ENCODE results near the gene ASL. TPM values are rescaled to one million over a fixed set of nuclear protein-coding genes. Genes with fewer than 3 reads are reported as not detected.

Gene ASL
- polyA plus RNA-seq, 3 donors: 29.7 to 51.6 (median 35.9) TPM

DNA sequence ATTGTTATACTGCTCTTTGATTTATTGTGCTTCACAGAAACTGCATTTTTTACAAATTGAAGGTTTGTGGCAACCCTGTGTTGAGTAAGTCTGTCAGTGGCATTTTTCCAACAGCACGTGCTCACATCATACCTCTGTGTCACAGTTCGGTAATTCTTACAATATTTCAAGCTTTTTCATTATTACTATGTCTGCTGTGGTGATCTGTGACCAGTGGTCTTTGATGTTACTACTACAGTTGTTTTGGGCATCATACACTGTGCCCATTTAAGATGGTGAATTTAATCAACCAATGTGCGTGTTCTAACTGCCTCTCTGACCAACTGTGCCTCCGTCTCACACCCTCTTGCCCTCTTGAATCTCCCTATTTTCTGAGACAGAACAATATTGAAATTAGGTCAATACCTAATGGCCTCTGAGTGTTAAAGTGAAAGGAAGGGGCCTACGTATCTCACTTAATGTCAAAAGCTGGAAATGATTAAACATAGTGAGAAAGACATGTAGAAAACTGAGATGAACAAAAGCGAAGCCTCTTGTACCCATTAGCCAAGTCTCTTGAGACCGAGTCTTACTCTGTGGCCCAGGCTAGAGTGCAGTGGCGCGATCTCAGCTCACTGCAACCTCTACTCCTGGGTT, 20.2 kb upstream of the ASL start:
- DNase-seq: no peak
- Mint-ChIP-seq H3K4me3 (no peak overlapping the region), H3K4me1 (peaks cover 1% of the 10 kb centered on the region), H3K27ac (no peak overlapping the region), H3K9me3 (peaks cover 0 to 3% (median 0%) of the 10 kb centered on the region in 7 donors), H3K27me3 (ENCODE audit: low read depth in 3 of 3) (peaks cover 0 to 2% (median 2%) of the 10 kb centered on the region in 3 donors), H3K36me3 (no peaks in the 10 kb centered on the region)
- 100% methylated on average over 3 of the region's 9 CpGs for WGBS (ENCODE audit: insufficient coverage)
- H3K4me2 ChIP-seq (replicated peaks; ENCODE audit: extremely low read depth, low read length, poor library complexity, severe bottlenecking): no peak overlapping the region
- no peaks in the 10 kb centered on the region for H3K4me1 ChIP-seq (ENCODE audit: control insufficient read depth in 1 of 2, insufficient read depth in 2 of 2, low read length in 2 of 2)
- H3K9ac ChIP-seq (ENCODE audit: insufficient read depth, low read length, poor library complexity, severe bottlenecking): no peak overlapping the region
- TF ChIP-seq, protein P1, sequence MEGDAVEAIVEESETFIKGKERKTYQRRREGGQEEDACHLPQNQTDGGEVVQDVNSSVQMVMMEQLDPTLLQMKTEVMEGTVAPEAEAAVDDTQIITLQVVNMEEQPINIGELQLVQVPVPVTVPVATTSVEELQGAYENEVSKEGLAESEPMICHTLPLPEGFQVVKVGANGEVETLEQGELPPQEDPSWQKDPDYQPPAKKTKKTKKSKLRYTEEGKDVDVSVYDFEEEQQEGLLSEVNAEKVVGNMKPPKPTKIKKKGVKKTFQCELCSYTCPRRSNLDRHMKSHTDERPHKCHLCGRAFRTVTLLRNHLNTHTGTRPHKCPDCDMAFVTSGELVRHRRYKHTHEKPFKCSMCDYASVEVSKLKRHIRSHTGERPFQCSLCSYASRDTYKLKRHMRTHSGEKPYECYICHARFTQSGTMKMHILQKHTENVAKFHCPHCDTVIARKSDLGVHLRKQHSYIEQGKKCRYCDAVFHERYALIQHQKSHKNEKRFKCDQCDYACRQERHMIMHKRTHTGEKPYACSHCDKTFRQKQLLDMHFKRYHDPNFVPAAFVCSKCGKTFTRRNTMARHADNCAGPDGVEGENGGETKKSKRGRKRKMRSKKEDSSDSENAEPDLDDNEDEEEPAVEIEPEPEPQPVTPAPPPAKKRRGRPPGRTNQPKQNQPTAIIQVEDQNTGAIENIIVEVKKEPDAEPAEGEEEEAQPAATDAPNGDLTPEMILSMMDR (IDR thresholded peaks at IDR 0.05): no peak
- no peaks in the 10 kb centered on the region for H4K20me1 ChIP-seq (ENCODE audit: insufficient read depth, low read length)
- no peaks in the 10 kb centered on the region for H3K79me2 ChIP-seq (ENCODE audit: insufficient read depth, low read length)
- intact Hi-C loops (cut with micrococcal nuclease): no loop called here
- no peaks in the 10 kb centered on the region for H3K9me3 ChIP-seq (replicated peaks in 1 of 2; ENCODE audit: control insufficient read depth in 1 of 2, insufficient read depth in 1 of 2, low read length in 2 of 2)
- H3K27me3 ChIP-seq (ENCODE audit: control insufficient read depth in 2 of 2, insufficient read depth in 2 of 2, low read length in 2 of 2): no peaks in the 10 kb centered on the region
- H3K36me3 ChIP-seq (replicated peaks in 1 of 2; ENCODE audit: control insufficient read depth in 1 of 2, insufficient read depth in 2 of 2, low read length in 2 of 2): no peaks in the 10 kb centered on the region
- no peak overlapping the region for H2AFZ ChIP-seq (ENCODE audit: insufficient read depth, low read depth, low read length, poor library complexity, severe bottlenecking)
- no peak overlapping the region for H3K4me3 ChIP-seq (replicated peaks in 1 of 3; ENCODE audit: low read depth in 2 of 3, low read length in 3 of 3)
- no peak overlapping the region for H3K27ac ChIP-seq (ENCODE audit: low read depth in 1 of 2, low read length in 2 of 2)

DNA sequence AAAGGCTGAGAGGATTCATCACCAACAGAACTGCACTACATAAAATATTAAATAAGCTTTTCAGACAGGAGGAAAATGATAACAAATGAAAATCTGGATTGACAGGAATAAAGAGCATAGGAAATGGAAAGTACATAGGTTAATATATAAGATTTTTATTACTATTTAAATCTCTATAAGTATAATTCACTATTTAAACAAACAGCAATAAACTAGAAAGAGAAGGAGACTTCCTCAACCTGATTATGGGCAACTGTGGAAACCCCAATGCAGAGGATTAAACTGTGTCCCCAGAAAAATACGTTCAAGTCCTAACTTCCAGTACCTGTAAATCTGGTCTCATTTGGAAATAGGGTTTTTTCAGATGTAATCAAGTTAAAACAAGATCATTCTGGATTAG, 14.8 kb upstream of the ASL start:
- peaks cover 2 to 4% (median 2%) of the 10 kb centered on the region in 3 donors for H3K27me3 Mint-ChIP-seq (ENCODE audit: low read depth in 3 of 3)
- H3K4me1 ChIP-seq (ENCODE audit: control insufficient read depth in 1 of 2, insufficient read depth in 2 of 2, low read length in 2 of 2): no peaks in the 10 kb centered on the region
- WGBS (ENCODE audit: insufficient coverage): no CpG with 5 or more reads among the region's 1 CpG
- no peak overlapping the region for H2AFZ ChIP-seq (ENCODE audit: insufficient read depth, low read depth, low read length, poor library complexity, severe bottlenecking)
- DNase-seq: no peak
- peaks cover 1% of the 10 kb centered on the region for H3K4me1 Mint-ChIP-seq
- H3K27me3 ChIP-seq (ENCODE audit: control insufficient read depth in 2 of 2, insufficient read depth in 2 of 2, low read length in 2 of 2): no peaks in the 10 kb centered on the region
- H3K36me3 ChIP-seq (replicated peaks in 1 of 2; ENCODE audit: control insufficient read depth in 1 of 2, insufficient read depth in 2 of 2, low read length in 2 of 2): no peaks in the 10 kb centered on the region
- H3K4me3 ChIP-seq (replicated peaks in 1 of 3; ENCODE audit: low read depth in 2 of 3, low read length in 3 of 3): no peak overlapping the region
- H3K9ac ChIP-seq (ENCODE audit: insufficient read depth, low read length, poor library complexity, severe bottlenecking): no peak overlapping the region
- no peaks in the 10 kb centered on the region for H4K20me1 ChIP-seq (ENCODE audit: insufficient read depth, low read length)
- no peak overlapping the region for H3K4me3 Mint-ChIP-seq
- H3K79me2 ChIP-seq (ENCODE audit: insufficient read depth, low read length): no peaks in the 10 kb centered on the region
- TF ChIP-seq, protein P1 (IDR thresholded peaks at IDR 0.05): no peak
- H3K27ac Mint-ChIP-seq: no peak overlapping the region
- H3K9me3 Mint-ChIP-seq: peaks cover 0 to 7% (median 0%) of the 10 kb centered on the region in 7 donors
- no peaks in the 10 kb centered on the region for H3K9me3 ChIP-seq (replicated peaks in 1 of 2; ENCODE audit: control insufficient read depth in 1 of 2, insufficient read depth in 1 of 2, low read length in 2 of 2)
- H3K36me3 Mint-ChIP-seq: no peaks in the 10 kb centered on the region
- intact Hi-C loops (cut with micrococcal nuclease): no loop called here
- H3K27ac ChIP-seq (ENCODE audit: low read depth in 1 of 2, low read length in 2 of 2): no peak overlapping the region
- no peak overlapping the region for H3K4me2 ChIP-seq (replicated peaks; ENCODE audit: extremely low read depth, low read length, poor library complexity, severe bottlenecking)
